HG03108 (cell line): ENCODE data around the gene BCAR3.

ENCODE experiments used
- ATAC-seq: cut with Tn5 transposase; IDR thresholded peaks from one replicate; pipeline ENCODE4 v1.9.1; 2021; ENCODE audit warnings: moderate library complexity; ENCODE audit not compliant: unreplicated experiment

The BCAR3 gene

GRCh38 chr1:93579891-93580290 lies 101.7 kb downstream of the BCAR3 start:
- no peak for ATAC-seq

GRCh38 chr1:93578911-93579825 lies 102.5 kb downstream of the BCAR3 start:
- no peak for ATAC-seq

GRCh38 chr1:93578433-93578830 lies 103.2 kb downstream of the BCAR3 start:
- no peak for ATAC-seq

GRCh38 chr1:93577536-93578432 lies 103.9 kb downstream of the BCAR3 start:
- no peak for ATAC-seq

GRCh38 chr1:93576746-93577145 lies 104.9 kb downstream of the BCAR3 start:
- ATAC-seq, result no peak

- no peak for ATAC-seq
These were observed 105.3 kb downstream of the BCAR3 start for GRCh38 chr1:93576346-93576745.

- no peak for ATAC-seq
These were observed 105.9 kb downstream of the BCAR3 start for GRCh38 chr1:93575621-93576284.

GRCh38 chr1:93574991-93575390 lies 106.6 kb downstream of the BCAR3 start:
- ATAC-seq, result no peak

- ATAC-seq, result no peak
These were observed 107.1 kb downstream of the BCAR3 start for GRCh38 chr1:93574511-93574910.

GRCh38 chr1:93573940-93574469 lies 107.6 kb downstream of the BCAR3 start:
- ATAC-seq, result no peak

- ATAC-seq, result no peak
These were observed 109.9 kb downstream of the BCAR3 start for GRCh38 chr1:93571623-93572310.

- ATAC-seq, result no peak
These were observed 112.1 kb downstream of the BCAR3 start for GRCh38 chr1:93569489-93569888.

- no peak for ATAC-seq
These were observed 114.2 kb downstream of the BCAR3 start for GRCh38 chr1:93567255-93567918.

GRCh38 chr1:93566227-93566626 lies 115.4 kb downstream of the BCAR3 start:
- ATAC-seq, result no peak

GRCh38 chr1:93565496-93566206 lies 116.0 kb downstream of the BCAR3 start:
- ATAC-seq, result no peak

- no peak for ATAC-seq
These were observed 121.9 kb downstream of the BCAR3 start for GRCh38 chr1:93559695-93560094.

GRCh38 chr1:93559045-93559444 lies 122.6 kb downstream of the BCAR3 start:
- ATAC-seq, result no peak

GRCh38 chr1:93556291-93556690 lies 125.3 kb downstream of the BCAR3 start:
- ATAC-seq, result no peak
